ENCODE data around the gene NPBWR2. TPM values are rescaled to one million over a fixed set of nuclear protein-coding genes. Genes with fewer than 3 reads are reported as not detected.

The NPBWR2 gene
- polyA plus RNA-seq, 3 donors, result not detected

DNA sequence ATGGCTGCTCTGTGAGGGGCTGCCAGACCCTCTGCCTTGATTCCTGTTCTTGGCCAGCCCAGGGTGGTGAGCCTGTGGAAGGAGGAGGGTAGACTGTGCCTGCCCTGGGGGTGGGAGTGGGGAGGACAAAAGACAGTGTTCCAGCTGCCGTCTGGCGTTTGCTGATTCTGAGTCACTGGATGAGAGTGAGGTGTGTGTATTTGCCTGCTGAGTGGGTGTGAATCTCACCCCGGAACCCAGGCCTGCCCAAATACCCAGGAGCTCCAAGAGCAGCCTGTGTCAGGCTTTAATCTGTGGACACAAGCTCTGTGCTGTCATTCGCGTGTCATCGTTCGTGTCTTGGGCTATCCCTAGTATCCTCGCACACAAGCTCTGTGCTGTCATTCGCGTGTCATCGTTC lies 20.6 kb downstream of the NPBWR2 start:
- Mint-ChIP-seq H3K27me3 (ENCODE audit: low read depth in 3 of 3) (peaks cover 20 to 30% (median 22%) of the 10 kb centered on the region in 3 donors), H3K27ac (no peak overlapping the region)
- peaks cover 9 to 20% of the 10 kb centered on the region in 2 donors for H3K27me3 ChIP-seq (ENCODE audit: control insufficient read depth in 2 of 2, insufficient read depth in 2 of 2, low read length in 2 of 2)

DNA sequence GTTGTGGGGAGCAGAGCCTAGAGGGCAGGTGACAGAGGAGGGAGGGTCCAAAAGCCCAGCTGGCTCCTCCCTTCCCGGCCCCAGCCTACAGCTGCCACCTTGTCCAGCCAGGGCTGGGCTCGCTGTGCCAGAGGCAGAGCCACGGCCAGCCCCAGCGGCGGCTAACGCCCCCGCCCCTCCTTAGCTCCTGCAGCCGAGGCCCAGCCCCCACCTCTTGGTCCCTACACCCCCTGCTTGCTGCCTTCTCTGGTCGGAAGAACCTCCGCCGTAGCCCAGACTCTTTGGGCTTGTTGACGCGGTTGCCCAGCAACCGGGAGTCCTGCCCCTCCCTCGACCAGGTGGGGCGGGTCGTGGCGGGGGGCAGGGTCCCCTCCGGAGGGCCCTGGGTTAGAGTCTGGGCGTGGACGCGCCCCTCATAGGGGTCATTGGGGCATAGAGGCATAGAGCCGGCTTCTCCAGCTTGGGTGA lies 22.6 kb downstream of the NPBWR2 start:
- Mint-ChIP-seq H3K36me3 (peaks cover 6 to 8% of the 10 kb centered on the region in 2 donors), H3K27me3 (ENCODE audit: low read depth in 3 of 3) (peaks cover 23 to 31% (median 24%) of the 10 kb centered on the region in 3 donors), H3K4me3 (peak overlapping the region; percentile 82 to 93), H3K27ac (no peak overlapping the region), H3K9me3 (peaks cover 6 to 12% (median 11%) of the 10 kb centered on the region in 7 donors), H3K4me1 (peaks cover 38% of the 10 kb centered on the region)
- H3K27ac ChIP-seq (ENCODE audit: low read depth in 1 of 2, low read length in 2 of 2), result no peak overlapping the region
- peaks cover 27% of the 10 kb centered on the region for H3K79me2 ChIP-seq (ENCODE audit: insufficient read depth, low read length)
- no peak for DNase-seq
- peaks cover 38 to 45% of the 10 kb centered on the region in 2 donors for H3K4me1 ChIP-seq (ENCODE audit: control insufficient read depth in 1 of 2, insufficient read depth in 2 of 2, low read length in 2 of 2)
- H3K4me3 ChIP-seq (replicated peaks in 1 of 3; ENCODE audit: low read depth in 2 of 3, low read length in 3 of 3), result peak overlapping the region in 1 of 3 experiments; percentile 94
- H3K27me3 ChIP-seq (ENCODE audit: control insufficient read depth in 2 of 2, insufficient read depth in 2 of 2, low read length in 2 of 2), result peaks cover 9 to 20% of the 10 kb centered on the region in 2 donors
- no peak overlapping the region for H2AFZ ChIP-seq (ENCODE audit: insufficient read depth, low read depth, low read length, poor library complexity, severe bottlenecking)
- TF ChIP-seq, protein P1, sequence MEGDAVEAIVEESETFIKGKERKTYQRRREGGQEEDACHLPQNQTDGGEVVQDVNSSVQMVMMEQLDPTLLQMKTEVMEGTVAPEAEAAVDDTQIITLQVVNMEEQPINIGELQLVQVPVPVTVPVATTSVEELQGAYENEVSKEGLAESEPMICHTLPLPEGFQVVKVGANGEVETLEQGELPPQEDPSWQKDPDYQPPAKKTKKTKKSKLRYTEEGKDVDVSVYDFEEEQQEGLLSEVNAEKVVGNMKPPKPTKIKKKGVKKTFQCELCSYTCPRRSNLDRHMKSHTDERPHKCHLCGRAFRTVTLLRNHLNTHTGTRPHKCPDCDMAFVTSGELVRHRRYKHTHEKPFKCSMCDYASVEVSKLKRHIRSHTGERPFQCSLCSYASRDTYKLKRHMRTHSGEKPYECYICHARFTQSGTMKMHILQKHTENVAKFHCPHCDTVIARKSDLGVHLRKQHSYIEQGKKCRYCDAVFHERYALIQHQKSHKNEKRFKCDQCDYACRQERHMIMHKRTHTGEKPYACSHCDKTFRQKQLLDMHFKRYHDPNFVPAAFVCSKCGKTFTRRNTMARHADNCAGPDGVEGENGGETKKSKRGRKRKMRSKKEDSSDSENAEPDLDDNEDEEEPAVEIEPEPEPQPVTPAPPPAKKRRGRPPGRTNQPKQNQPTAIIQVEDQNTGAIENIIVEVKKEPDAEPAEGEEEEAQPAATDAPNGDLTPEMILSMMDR (IDR thresholded peaks at IDR 0.05), result no peak
- peaks cover 8 to 14% of the 10 kb centered on the region in 2 donors for H3K9me3 ChIP-seq (replicated peaks in 1 of 2; ENCODE audit: control insufficient read depth in 1 of 2, insufficient read depth in 1 of 2, low read length in 2 of 2)
- no peaks in the 10 kb centered on the region for H3K36me3 ChIP-seq (replicated peaks in 1 of 2; ENCODE audit: control insufficient read depth in 1 of 2, insufficient read depth in 2 of 2, low read length in 2 of 2)
- peak overlapping the region; percentile 97 for H3K4me2 ChIP-seq (replicated peaks; ENCODE audit: extremely low read depth, low read length, poor library complexity, severe bottlenecking)
- peaks cover 83% of the 10 kb centered on the region for H4K20me1 ChIP-seq (ENCODE audit: insufficient read depth, low read length)
- intact Hi-C loops (cut with micrococcal nuclease), result loop anchor here (5.0 kb wide), 2 partner anchors 38 to 168 kb away; no protein-coding TSS in a partner anchor
- peak overlapping the region; percentile 43 for H3K9ac ChIP-seq (ENCODE audit: insufficient read depth, low read length, poor library complexity, severe bottlenecking)
- 18% methylated on average over 19 of the region's 23 CpGs for WGBS (ENCODE audit: insufficient coverage)

More for the DNA sequence above, 20.6 kb downstream of the NPBWR2 start:
- WGBS (ENCODE audit: insufficient coverage), result 100% methylated on average over 3 of the region's 11 CpGs
- Mint-ChIP-seq H3K4me3 (no peak overlapping the region), H3K36me3 (peaks cover 6 to 8% of the 10 kb centered on the region in 2 donors), H3K9me3 (peaks cover 6 to 12% (median 11%) of the 10 kb centered on the region in 7 donors), H3K4me1 (peaks cover 21% of the 10 kb centered on the region)
- Histone ChIP-seq H4K20me1 (ENCODE audit: insufficient read depth, low read length) (peaks cover 80% of the 10 kb centered on the region), H3K9me3 (replicated peaks in 1 of 2; ENCODE audit: control insufficient read depth in 1 of 2, insufficient read depth in 1 of 2, low read length in 2 of 2) (peaks cover 8 to 14% of the 10 kb centered on the region in 2 donors), H2AFZ (ENCODE audit: insufficient read depth, low read depth, low read length, poor library complexity, severe bottlenecking) (no peak overlapping the region), H3K4me1 (ENCODE audit: control insufficient read depth in 1 of 2, insufficient read depth in 2 of 2, low read length in 2 of 2) (peaks cover 25 to 31% of the 10 kb centered on the region in 2 donors), H3K79me2 (ENCODE audit: insufficient read depth, low read length) (peaks cover 8% of the 10 kb centered on the region), H3K4me3 (replicated peaks in 1 of 3; ENCODE audit: low read depth in 2 of 3, low read length in 3 of 3) (no peak overlapping the region), H3K9ac (ENCODE audit: insufficient read depth, low read length, poor library complexity, severe bottlenecking) (no peak overlapping the region), H3K36me3 (replicated peaks in 1 of 2; ENCODE audit: control insufficient read depth in 1 of 2, insufficient read depth in 2 of 2, low read length in 2 of 2) (no peaks in the 10 kb centered on the region), H3K27ac (ENCODE audit: low read depth in 1 of 2, low read length in 2 of 2) (no peak overlapping the region), H3K4me2 (replicated peaks; ENCODE audit: extremely low read depth, low read length, poor library complexity, severe bottlenecking) (no peak overlapping the region)
- intact Hi-C loops (cut with micrococcal nuclease), result no loop called here
- DNase-seq, result no peak
- TF ChIP-seq, protein P1 (IDR thresholded peaks at IDR 0.05), result no peak
